HepG2 (cell line): Measurements from ENCODE around the gene ZNF484. TPM values are rescaled to one million over a fixed set of nuclear protein-coding genes. Genes with fewer than 3 reads are reported as not detected.

Experiments used
- ARHGAP35 ChIP-seq: sonication (generic); formaldehyde crosslinking; IDR thresholded peaks from 2 replicates; pipeline ENCODE4 v1.9.0; 2022; ENCODE audit warnings: mild to moderate bottlenecking, inconsistent platforms, moderate library complexity, missing genetic modification reagents, borderline replicate concordance
- CBFB ChIP-seq: sonication (generic); formaldehyde crosslinking; IDR thresholded peaks from 2 replicates; pipeline ENCODE4 v1.4.0; 2020; ENCODE audit warnings: missing genetic modification reagents
- CCAR2 ChIP-seq: fragments of 200-400 bp; formaldehyde crosslinking; optimal IDR thresholded peaks from 2 replicates; pipeline ENCODE3; 2018; ENCODE audit warnings: low read depth, mild to moderate bottlenecking, low read length, moderate library complexity
- EEA1 ChIP-seq: sonication (generic); formaldehyde crosslinking; IDR thresholded peaks from 2 replicates; pipeline ENCODE4 v1.5.1; 2020; ENCODE audit warnings: mild to moderate bottlenecking, missing genetic modification reagents, borderline replicate concordance
- FOXP4 ChIP-seq: sonication (generic); formaldehyde crosslinking; IDR thresholded peaks from 2 replicates; pipeline ENCODE4 v1.4.0; 2020; ENCODE audit warnings: missing genetic modification reagents
- HMG20A ChIP-seq: IDR thresholded peaks from 2 replicates; pipeline ENCODE4 v1.6.1; 2016; ENCODE audit warnings: borderline replicate concordance
- MEF2D ChIP-seq: sonication (generic); formaldehyde crosslinking; IDR thresholded peaks from 2 replicates; pipeline ENCODE4 v1.5.1; 2020; ENCODE audit warnings: mild to moderate bottlenecking, missing genetic modification reagents
- MTERF4 ChIP-seq: sonication (generic); formaldehyde crosslinking; IDR thresholded peaks from 2 replicates; pipeline ENCODE4 v1.8.0; 2023; ENCODE audit warnings: mild to moderate bottlenecking, missing genetic modification reagents
- MYPOP ChIP-seq: sonication (generic); formaldehyde crosslinking; IDR thresholded peaks from 2 replicates; pipeline ENCODE4 v1.8.1; 2023; ENCODE audit warnings: mild to moderate bottlenecking, moderate library complexity, missing genetic modification reagents
- MZF1 ChIP-seq: sonication (generic); formaldehyde crosslinking; IDR thresholded peaks from 2 replicates; pipeline ENCODE4 v1.8.1; 2023; ENCODE audit warnings: mild to moderate bottlenecking, missing genetic modification reagents, borderline replicate concordance
- NR2F1 ChIP-seq, 2 experiments: fragments of 450-650 bp in 1 of 2; formaldehyde crosslinking in 1 of 2; IDR thresholded peaks; 2 replicates each; pipeline versions ENCODE4 v1.5.0 to v1.6.1; 2016 to 2020; ENCODE audit warnings: mild to moderate bottlenecking in 1 of 2, missing compliant biosample characterization in 1 of 2, missing genetic modification reagents in 1 of 2, moderate library complexity in 1 of 2
- TERF1 ChIP-seq: sonication (generic); formaldehyde crosslinking; IDR thresholded peaks from 2 replicates; pipeline ENCODE4 v1.8.0; 2022; ENCODE audit warnings: mild to moderate bottlenecking, missing genetic modification reagents, moderate library complexity
- ZBTB20 ChIP-seq: sonication (generic); formaldehyde crosslinking; IDR thresholded peaks from 2 replicates; pipeline ENCODE4 v1.8.1; 2023; ENCODE audit warnings: missing genetic modification reagents, low read depth, mild to moderate bottlenecking, borderline replicate concordance
- ZNF101 ChIP-seq: sonication (generic); formaldehyde crosslinking; IDR thresholded peaks from 2 replicates; pipeline ENCODE4 v1.4.0; 2020; ENCODE audit warnings: mild to moderate bottlenecking, low read depth, missing genetic modification reagents, borderline replicate concordance
- ZNF296 ChIP-seq: sonication (generic); formaldehyde crosslinking; conservative IDR thresholded peaks from 2 replicates; pipeline ENCODE4 v1.5.0; 2020; ENCODE audit warnings: mild to moderate bottlenecking, missing genetic modification reagents
- ZNF335 ChIP-seq: sonication (generic); formaldehyde crosslinking; IDR thresholded peaks from 2 replicates; pipeline ENCODE4 v1.4.0; 2020; ENCODE audit warnings: missing genetic modification reagents
- ZNF362 ChIP-seq: sonication (generic); formaldehyde crosslinking; IDR thresholded peaks from 2 replicates; pipeline ENCODE4 v1.4.0; 2020; ENCODE audit warnings: missing genetic modification reagents, mild to moderate bottlenecking, borderline replicate concordance
- ZNF432 ChIP-seq: sonication (generic); formaldehyde crosslinking; IDR thresholded peaks from 2 replicates; pipeline ENCODE4 v1.5.0; 2020; ENCODE audit warnings: missing genetic modification reagents, mild to moderate bottlenecking, borderline replicate concordance
- ZNF496 ChIP-seq: sonication (generic); formaldehyde crosslinking; IDR thresholded peaks from 2 replicates; pipeline ENCODE4 v1.8.1; 2023; ENCODE audit warnings: mild to moderate bottlenecking, moderate library complexity, missing genetic modification reagents; ENCODE audit not compliant: insufficient replicate concordance
- ZNF556 ChIP-seq: sonication (generic); formaldehyde crosslinking; IDR thresholded peaks from 2 replicates; pipeline ENCODE4 v1.4.0; 2020; ENCODE audit warnings: mild to moderate bottlenecking, missing genetic modification reagents, borderline replicate concordance
- ZNF878 ChIP-seq: sonication (generic); formaldehyde crosslinking; IDR thresholded peaks from 2 replicates; pipeline ENCODE4 v1.8.1; 2023; ENCODE audit warnings: mild to moderate bottlenecking, missing genetic modification reagents, moderate library complexity
- polyA plus RNA-seq, 8 experiments: library from polyadenylated mRNA; depleted of rRNA in 3 of 8; stranded (reverse) in 7 of 8; unstranded in 1 of 8; fragments of >200 nt; fragmentation: Illumina TruSeq in 4 of 8; extraction: Trizol in 4 of 8; gene quantifications; 2 replicates each; pipeline versions ENCODE4 v1.2.1 to v1.2.3, GENCODE V29; 2011 to 2016; ENCODE audit warnings: low read depth in 4 of 8, missing spikeins in 1 of 8, mixed read lengths in 1 of 8; ENCODE audit not compliant: insufficient read depth in 1 of 8
- total RNA-seq, 5 experiments: library from RNA; depleted of rRNA; stranded (reverse); fragments of >200 nt; fragmentation: Illumina TruSeq; extraction: Trizol; gene quantifications; 2 replicates each; pipeline ENCODE4 v1.2.3, GENCODE V29; 2016; ENCODE audit warnings: low read depth in 1 of 5

Gene ZNF484
- total and polyA plus RNA-seq, 2 of the 13 experiments (the other 11 are each of a cell fraction or from before 2014, with no cell fraction given): 0.96 to 7.2 TPM

GRCh38 chr9:92877531-92878430 is at the start of gene ZNF484 (continued):
- TF ChIP-seq FOXP4 (CRISPR knock-in tag) (no peak; the same call in 1 of the 2 replicates), ARHGAP35 (CRISPR knock-in tag) (0 out of 2 replicates have a peak, but pooled peaks have one; percentile 54), ZNF878 (no peak), ZNF335 (CRISPR knock-in tag) (peak; percentile 84; the same call in 1 of the 2 replicates), ZNF432 (CRISPR knock-in tag) (no peak), NR2F1 (CRISPR knock-in tag; IDR thresholded peaks at IDR 0.05) (no peak), MYPOP (peak; percentile 34; the same call in 1 of the 2 replicates), EEA1 (no peak), HMG20A (CRISPR knock-in tag) (no peak), ZNF296 (no peak), CCAR2 (no peak), CBFB (CRISPR knock-in tag) (peak; percentile 41; the same call in 1 of the 2 replicates), ZBTB20 (CRISPR knock-in tag) (no peak), ZNF496 (CRISPR knock-in tag) (no peak), MTERF4 (CRISPR knock-in tag) (no peak; the same call in 1 of the 2 replicates), MZF1 (no peak), ZNF556 (CRISPR knock-in tag) (peak; percentile 90), MEF2D (CRISPR knock-in tag) (no peak), ZNF362 (CRISPR knock-in tag) (no peak), ZNF101 (CRISPR knock-in tag) (no peak), TERF1 (CRISPR knock-in tag) (no peak)
